ENCODE measurements around the gene RGS11. TPM values are rescaled to one million over a fixed set of nuclear protein-coding genes. Genes with fewer than 3 reads are reported as not detected.
"Not testable (repeated sequence)": the region's sequence is repeated elsewhere in the genome, so short reads cannot be mapped to it uniquely, and the experiment has no call there.

Gene RGS11
- total RNA-seq, 8 experiments from 2014 or later: 0.22 to 12.5 (median 1.7) TPM

- H3K4me1 ChIP-seq (replicated peaks in 1 of 2): no peaks in the 10 kb centered on the region
- H3K4me3 ChIP-seq: no peak overlapping the region
- H3K27ac ChIP-seq: no peak overlapping the region
- 40 to 100% (median 92%) methylated on average over 1 to 9 of the region's 10 CpGs; no CpG with 5 or more reads in 1 of the 10 experiments for WGBS, 10 experiments
- no peak for ATAC-seq (replicated peaks in 6 of 8)
- in situ Hi-C loops (cut with MboI; ENCODE audit: low pct_unique_long_range_greater_than_20kb in 2 of 9, low sequenced_read_pairs in 9 of 9, unreplicated experiment in 9 of 9): no loop called here
These were observed 33.5 kb downstream of the RGS11 start for GRCh38 chr16:242281-242680.

DNA sequence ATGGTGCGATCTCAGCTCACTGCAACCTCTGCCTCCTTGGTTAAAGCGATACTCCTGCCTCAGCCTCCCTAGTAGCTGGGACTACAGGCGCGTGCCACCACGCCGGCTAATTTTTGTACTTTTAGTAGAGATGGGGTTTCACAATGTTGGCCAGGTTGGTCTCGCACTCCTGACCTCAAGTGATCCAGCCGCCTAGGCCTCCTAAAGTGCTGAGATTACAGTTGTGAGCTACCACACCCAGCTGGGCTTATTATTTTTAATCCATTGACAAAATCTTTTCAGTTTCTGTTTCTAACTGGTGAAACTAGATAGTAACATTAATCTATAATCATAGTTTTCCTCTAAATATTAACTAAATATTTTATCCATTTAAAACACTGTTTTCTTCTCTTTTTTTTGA is 35.2 kb downstream of the RGS11 start:
- 0 to 100% (median 93%) methylated on average over 1 to 4 of the region's 8 CpGs; no CpG with 5 or more reads in 2 of the 10 experiments for WGBS, 10 experiments
- H3K4me3 ChIP-seq: no peak overlapping the region
- in situ Hi-C loops (cut with MboI; ENCODE audit: low pct_unique_long_range_greater_than_20kb in 2 of 9, low sequenced_read_pairs in 9 of 9, unreplicated experiment in 9 of 9): no loop called here
- H3K27ac ChIP-seq: no peak overlapping the region
- ATAC-seq (replicated peaks in 6 of 8): no peak
- no peaks in the 10 kb centered on the region for H3K4me1 ChIP-seq (replicated peaks in 1 of 2)

DNA sequence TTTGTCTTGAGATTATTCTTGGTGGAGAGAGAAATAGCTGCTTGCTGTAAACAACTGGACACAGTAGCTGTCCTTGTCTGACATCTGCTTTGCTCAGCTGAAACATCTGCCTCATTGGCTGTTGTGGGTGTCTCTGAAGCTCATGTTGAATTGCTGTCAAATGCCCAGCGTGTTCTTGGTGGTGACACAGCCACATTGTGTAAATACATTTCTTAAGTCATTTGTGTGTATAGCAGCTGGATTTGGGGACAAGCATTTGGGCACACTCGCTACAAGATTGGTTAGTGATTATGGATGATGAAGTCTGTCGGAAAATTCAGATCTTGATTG is 35.8 kb downstream of the RGS11 start:
- H3K4me3 ChIP-seq: no peak overlapping the region
- no peak for ATAC-seq (replicated peaks in 6 of 8)
- H3K27ac ChIP-seq: no peak overlapping the region
- in situ Hi-C loops (cut with MboI; ENCODE audit: low pct_unique_long_range_greater_than_20kb in 2 of 9, low sequenced_read_pairs in 9 of 9, unreplicated experiment in 9 of 9): no loop called here
- 0 to 100% (median 76%) methylated on average over 1 to 3 of the region's 3 CpGs; no CpG with 5 or more reads in 2 of the 10 experiments for WGBS, 10 experiments
- H3K4me1 ChIP-seq (replicated peaks in 1 of 2): no peaks in the 10 kb centered on the region

DNA sequence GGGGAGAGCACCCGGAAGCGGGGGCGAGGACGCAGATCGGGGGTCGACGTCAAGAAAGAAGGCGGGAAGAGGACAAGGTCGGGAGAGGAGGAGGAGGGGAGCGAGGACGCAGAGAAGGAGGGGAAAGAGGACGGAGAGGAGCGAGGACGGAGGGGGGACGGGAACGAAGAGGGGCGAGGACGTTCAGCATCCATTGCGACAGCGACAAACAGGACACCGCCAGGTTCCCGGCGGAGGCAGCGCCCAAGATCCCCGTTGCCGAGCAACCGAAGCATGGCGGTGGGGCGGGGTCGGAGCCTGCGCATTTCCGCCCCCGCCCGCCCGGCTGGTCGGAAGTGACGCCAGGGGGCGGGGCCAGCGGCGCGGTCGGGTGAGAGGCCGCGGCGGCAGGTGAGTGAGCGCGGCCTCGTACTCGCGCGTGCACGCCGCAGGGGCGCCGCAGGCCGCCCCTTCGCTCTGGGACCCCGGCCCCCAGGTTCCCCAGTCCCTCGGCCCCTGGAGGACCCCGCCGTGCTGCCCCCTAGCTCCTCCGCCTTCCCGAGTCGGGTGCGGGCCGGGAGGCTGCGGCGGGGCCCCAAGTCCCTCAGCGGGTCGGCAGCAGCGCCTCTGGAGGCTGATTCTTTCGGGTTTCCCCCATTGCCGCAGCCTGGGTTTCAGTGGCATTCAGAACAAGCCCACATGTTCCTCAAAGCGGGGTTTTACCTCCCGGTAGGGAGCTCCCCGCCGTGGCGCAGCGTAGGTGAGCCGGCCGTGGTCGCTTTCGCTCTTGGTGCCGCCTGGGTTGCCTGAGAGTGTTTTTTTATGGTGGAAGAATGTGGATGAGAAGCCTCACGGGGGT is 41.1 kb downstream of the RGS11 start, which contains the start of gene FAM234A:
TSS of gene FAM234A (plus strand) at position 354 of the 838 bp plus-strand sequence. CDS start 19,593 bp downstream, outside the sequence.
- Histone ChIP-seq H3K27ac (peak within 1 kb of the TSS; percentile 90 to 91), H3K4me3 (peak within 1 kb of the TSS; percentile 61 to 84 (median 80)), H3K4me1 (replicated peaks in 1 of 2) (no peaks in the 10 kb centered on the region)
- in situ Hi-C loops (cut with MboI; ENCODE audit: low pct_unique_long_range_greater_than_20kb in 2 of 9, low sequenced_read_pairs in 9 of 9, unreplicated experiment in 9 of 9): no loop called here
- 0 to 4% methylated on average over 2 to 5 of the region's 85 CpGs; no CpG with 5 or more reads in 8 of the 10 experiments for WGBS, 10 experiments
- ATAC-seq (replicated peaks in 6 of 8): peak; percentile 76 to 89 (median 80)

DNA sequence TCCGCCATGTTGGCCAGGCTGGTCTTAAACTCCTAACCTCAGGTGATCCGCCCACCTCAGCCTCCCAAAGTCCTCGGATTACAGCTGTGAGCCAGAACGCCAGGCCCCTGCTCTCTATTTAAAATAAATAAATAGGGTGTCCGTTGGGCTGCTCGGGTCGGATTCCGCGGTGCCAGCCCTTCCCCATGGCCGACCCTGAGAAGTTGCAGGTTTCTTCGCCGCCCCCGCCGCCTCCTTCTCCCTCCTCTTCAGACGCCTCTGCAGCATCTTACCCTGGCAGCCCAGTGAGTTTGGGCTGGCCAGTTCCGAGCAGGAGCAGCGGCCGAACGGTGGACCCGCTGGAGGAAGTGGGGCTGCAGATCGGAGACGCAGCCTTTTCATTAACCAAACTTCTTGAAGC is 44.8 kb downstream of the RGS11 start:
- WGBS, 10 experiments: 10 to 94% (median 80%) methylated on average over 1 to 14 of the region's 22 CpGs; no CpG with 5 or more reads in 4 of the 10 experiments
- ATAC-seq (replicated peaks in 6 of 8): no peak
- in situ Hi-C loops (cut with MboI; ENCODE audit: low pct_unique_long_range_greater_than_20kb in 2 of 9, low sequenced_read_pairs in 9 of 9, unreplicated experiment in 9 of 9): no loop called here
- no peak overlapping the region for H3K4me3 ChIP-seq
- peaks cover 2 to 10% of the 10 kb centered on the region in 2 donors for H3K4me1 ChIP-seq (replicated peaks in 1 of 2)
- no peak overlapping the region for H3K27ac ChIP-seq

DNA sequence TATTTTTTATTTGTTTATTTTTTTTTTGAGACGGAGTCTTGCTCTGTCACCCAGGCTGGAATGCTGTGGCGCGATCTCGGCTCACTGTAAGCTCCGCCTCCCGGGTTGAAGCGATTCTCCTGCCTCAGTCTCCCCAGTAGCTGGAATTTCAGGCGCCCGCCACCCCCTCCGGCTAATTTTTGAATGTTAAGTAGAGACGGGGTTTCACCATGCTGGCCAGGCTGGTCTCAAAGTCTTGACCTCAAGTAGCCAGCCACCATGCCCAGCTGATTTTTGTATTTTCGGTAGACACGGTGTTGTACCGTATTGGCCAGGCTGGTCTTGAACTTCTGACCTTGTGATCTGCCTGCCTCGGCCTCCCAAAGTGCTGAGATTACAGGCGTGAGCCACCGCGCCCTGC is 45.4 kb downstream of the RGS11 start:
- H3K4me3 ChIP-seq; in situ Hi-C loops (cut with MboI; ENCODE audit: low pct_unique_long_range_greater_than_20kb in 2 of 9, low sequenced_read_pairs in 9 of 9, unreplicated experiment in 9 of 9); H3K4me1 ChIP-seq (replicated peaks in 1 of 2); H3K27ac ChIP-seq; ATAC-seq (replicated peaks in 6 of 8): not testable (repeated sequence)
- 91 to 100% (median 98%) methylated on average over 1 to 16 of the region's 18 CpGs; no CpG with 5 or more reads in 1 of the 10 experiments for WGBS, 10 experiments

DNA sequence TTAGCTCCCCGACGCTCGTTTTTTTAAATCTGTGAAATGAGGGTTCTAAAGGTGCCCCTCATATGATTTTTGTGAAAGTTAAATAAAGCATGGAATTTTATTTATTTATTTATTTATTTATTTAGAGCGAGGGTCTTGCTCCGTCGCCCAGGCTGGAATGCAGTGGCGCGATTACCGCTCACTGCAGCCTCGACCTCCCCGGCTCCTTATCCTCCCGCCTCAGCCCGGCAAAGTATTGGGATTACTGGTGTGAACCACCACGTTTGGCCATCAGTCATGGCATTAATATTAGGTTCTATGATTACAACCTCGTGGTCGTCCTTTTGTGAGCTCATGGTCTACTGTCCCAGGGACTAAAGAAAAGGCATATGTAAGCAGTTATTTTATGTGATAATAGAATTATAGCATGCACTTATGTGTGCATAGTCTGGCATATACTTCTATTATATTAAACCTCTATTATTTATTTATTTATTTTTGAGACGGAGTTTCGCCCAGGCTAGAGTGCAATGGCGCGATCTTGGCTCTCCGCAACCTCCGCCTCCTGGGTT is 45.9 kb downstream of the RGS11 start:
- peak overlapping the region; percentile 77 to 93 (median 90) for H3K4me3 ChIP-seq
- peaks cover 2 to 10% of the 10 kb centered on the region in 2 donors for H3K4me1 ChIP-seq (replicated peaks in 1 of 2)
- no peak overlapping the region for H3K27ac ChIP-seq
- no peak for ATAC-seq (replicated peaks in 6 of 8)
- in situ Hi-C loops (cut with MboI; ENCODE audit: low pct_unique_long_range_greater_than_20kb in 2 of 9, low sequenced_read_pairs in 9 of 9, unreplicated experiment in 9 of 9): no loop called here
- 57 to 95% (median 86%) methylated on average over 10 to 21 of the region's 22 CpGs; no CpG with 5 or more reads in 2 of the 10 experiments for WGBS, 10 experiments

DNA sequence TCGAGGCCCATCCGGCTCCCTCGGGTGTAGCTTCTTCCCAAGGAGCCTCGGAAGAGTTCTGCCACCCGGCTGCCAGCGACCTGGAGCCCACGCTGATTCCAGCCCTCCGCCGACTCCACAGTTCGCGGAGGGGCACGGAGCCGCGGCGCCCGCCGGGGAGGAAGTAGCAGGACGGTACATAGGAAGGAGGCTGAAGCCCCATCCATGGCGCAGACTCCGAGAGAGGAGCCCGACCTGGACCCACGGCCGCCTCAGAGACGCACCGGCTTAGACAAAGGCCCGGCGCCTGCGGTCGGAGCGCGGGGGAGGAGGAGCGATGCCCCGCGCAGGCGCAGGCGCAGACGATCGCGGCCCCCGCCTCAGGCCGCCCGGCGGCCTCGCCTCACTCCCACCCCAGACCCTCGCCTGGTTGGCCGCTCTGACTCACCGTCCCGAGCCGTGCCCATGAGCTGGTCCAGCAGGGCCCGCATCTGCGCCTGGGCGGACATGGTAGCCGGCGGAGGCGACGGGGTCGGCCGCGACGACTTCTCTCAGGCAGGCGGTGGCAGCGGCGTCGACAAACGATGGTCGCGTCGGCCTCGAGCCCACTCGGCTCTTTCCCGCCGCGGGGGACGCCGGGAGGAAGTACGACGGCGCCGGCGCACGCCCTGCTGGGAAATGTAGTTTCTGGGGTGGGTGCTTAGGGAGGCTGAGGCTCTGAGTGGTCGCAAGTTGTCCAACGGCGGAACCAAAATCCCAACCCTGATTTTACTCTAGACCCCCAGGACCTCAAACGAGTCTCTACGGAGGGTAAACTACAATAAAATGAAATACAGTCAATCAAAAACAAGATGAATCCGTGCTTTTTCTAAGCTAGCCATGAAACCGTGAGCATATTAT is 46.7 kb downstream of the RGS11 start, which contains the start of gene LUC7L:
TSS of gene LUC7L (minus strand) at position 598 of the 879 bp plus-strand sequence. CDS start at position 488, 110 bp downstream.
- WGBS, 10 experiments: 0 to 30% (median 16%) methylated on average over 1 to 28 of the region's 88 CpGs; no CpG with 5 or more reads in 2 of the 10 experiments
- in situ Hi-C loops (cut with MboI; ENCODE audit: low pct_unique_long_range_greater_than_20kb in 2 of 9, low sequenced_read_pairs in 9 of 9, unreplicated experiment in 9 of 9): no loop called here
- H3K4me3 ChIP-seq: peak within 1 kb of the TSS; percentile 77 to 93 (median 90)
- H3K4me1 ChIP-seq (replicated peaks in 1 of 2): peaks cover 2 to 10% of the 10 kb centered on the region in 2 donors
- peak within 1 kb of the TSS; percentile 98 to 99 for H3K27ac ChIP-seq
- ATAC-seq (replicated peaks in 6 of 8): peak; percentile 87 to 95 (median 93)

DNA sequence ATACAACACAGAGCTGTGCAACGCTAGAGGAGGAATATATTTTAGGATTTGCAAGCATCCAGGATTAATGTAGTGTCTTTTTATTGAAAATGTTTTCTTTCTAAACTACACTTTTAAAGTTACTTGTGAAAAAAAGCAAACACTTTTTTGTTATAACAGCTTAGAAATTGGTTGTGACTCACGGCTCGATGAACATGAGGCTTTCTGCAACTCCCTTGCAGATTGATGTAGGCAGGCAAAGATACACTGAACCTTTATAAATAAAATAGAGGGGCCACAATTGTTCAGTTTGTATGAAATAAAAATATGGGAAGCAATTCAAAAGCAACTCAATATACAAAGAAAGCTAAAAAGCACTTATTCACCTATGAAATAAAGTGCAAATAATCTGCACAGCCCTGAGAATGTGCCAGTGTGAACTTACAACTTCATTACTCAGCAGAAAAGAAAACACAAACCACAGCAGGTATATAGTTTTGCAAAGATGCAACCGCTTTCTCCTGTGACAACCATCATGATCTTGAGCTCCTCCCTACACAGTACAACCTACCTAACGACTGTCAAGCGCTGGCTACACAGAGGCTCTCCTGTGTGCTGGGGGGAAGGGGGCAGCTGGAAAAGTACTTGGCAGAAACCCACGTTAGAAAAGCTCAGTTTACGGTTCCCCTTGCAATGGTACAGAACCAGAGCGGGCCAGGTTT is 47.4 kb downstream of the RGS11 start:
- H3K27ac ChIP-seq: peak overlapping the region; percentile 98 to 99
- H3K4me3 ChIP-seq: peak overlapping the region; percentile 77 to 93 (median 90)
- H3K4me1 ChIP-seq (replicated peaks in 1 of 2): peaks cover 2 to 10% of the 10 kb centered on the region in 2 donors
- peak; percentile 14 to 31 (median 16) for ATAC-seq (replicated peaks in 6 of 8)
- in situ Hi-C loops (cut with MboI; ENCODE audit: low pct_unique_long_range_greater_than_20kb in 2 of 9, low sequenced_read_pairs in 9 of 9, unreplicated experiment in 9 of 9): no loop called here
- WGBS, 10 experiments: 0 to 63% (median 25%) methylated on average over 1 to 8 of the region's 9 CpGs; no CpG with 5 or more reads in 1 of the 10 experiments

GRCh38 chr16:220021-220420 is 55.7 kb downstream of the RGS11 start:
- 20 to 93% (median 76%) methylated on average over 1 to 4 of the region's 4 CpGs for WGBS, 10 experiments

More at GRCh38 chr16:220021-220420, 55.7 kb downstream of the RGS11 start:
- Histone ChIP-seq H3K27ac (no peak overlapping the region), H3K4me3 (no peak overlapping the region), H3K4me1 (replicated peaks in 1 of 2) (no peaks in the 10 kb centered on the region)
- in situ Hi-C loops (cut with MboI; ENCODE audit: low pct_unique_long_range_greater_than_20kb in 2 of 9, low sequenced_read_pairs in 9 of 9, unreplicated experiment in 9 of 9): no loop called here
- ATAC-seq (replicated peaks in 6 of 8): peak in 3 of 8 experiments; percentile 33 to 91 (median 73)
